HG02571 (cell line): ENCODE results near the gene SLC38A1.
"Not testable (repeated sequence)": the region's sequence is repeated elsewhere in the genome, so short reads cannot be mapped to it uniquely, and the experiment has no call there.

Experiments
- ATAC-seq: cut with Tn5 transposase; IDR thresholded peaks from one replicate; pipeline ENCODE4 v1.9.1; 2021; ENCODE audit warnings: mild to moderate bottlenecking, moderate library complexity; ENCODE audit not compliant: unreplicated experiment

Gene SLC38A1

DNA sequence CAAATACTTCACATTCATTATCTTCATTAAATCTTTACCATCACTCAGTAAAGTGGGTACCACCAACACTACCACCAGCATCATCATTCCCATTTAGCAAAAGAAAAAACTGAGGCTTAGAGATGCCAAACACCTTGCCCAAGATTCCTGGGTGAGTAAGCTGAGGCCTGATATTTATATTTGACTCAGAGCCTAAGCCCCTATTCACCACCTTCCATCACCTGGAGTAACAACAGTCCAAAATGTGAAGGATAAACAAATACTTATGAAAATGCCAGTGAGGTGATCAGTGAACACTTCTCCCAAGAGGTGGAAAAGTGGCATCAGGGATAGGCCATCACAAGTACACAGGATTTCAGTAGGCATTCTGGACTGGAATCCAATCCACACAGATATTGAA, 3.7 kb downstream of the SLC38A1 start:
- ATAC-seq = no peak

DNA sequence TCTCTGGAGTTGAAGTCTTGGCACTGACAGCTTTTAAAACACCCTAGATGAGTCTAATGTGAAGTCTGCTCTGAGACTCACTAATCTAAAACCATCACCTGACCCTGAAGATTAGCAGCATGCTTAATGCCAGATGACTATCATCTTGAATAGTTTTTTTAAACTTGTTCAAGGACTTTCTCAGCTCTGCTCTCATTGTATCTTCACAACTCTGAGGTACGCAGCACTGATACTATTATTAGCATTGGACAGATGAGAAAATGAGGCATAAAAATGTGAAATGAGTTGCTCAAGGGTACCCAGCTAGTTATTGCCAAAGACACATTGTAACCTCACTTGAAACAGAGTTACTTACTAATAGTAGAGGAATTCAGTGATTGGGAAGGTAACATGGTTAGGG, 4.8 kb downstream of the SLC38A1 start:
- no peak for ATAC-seq

DNA sequence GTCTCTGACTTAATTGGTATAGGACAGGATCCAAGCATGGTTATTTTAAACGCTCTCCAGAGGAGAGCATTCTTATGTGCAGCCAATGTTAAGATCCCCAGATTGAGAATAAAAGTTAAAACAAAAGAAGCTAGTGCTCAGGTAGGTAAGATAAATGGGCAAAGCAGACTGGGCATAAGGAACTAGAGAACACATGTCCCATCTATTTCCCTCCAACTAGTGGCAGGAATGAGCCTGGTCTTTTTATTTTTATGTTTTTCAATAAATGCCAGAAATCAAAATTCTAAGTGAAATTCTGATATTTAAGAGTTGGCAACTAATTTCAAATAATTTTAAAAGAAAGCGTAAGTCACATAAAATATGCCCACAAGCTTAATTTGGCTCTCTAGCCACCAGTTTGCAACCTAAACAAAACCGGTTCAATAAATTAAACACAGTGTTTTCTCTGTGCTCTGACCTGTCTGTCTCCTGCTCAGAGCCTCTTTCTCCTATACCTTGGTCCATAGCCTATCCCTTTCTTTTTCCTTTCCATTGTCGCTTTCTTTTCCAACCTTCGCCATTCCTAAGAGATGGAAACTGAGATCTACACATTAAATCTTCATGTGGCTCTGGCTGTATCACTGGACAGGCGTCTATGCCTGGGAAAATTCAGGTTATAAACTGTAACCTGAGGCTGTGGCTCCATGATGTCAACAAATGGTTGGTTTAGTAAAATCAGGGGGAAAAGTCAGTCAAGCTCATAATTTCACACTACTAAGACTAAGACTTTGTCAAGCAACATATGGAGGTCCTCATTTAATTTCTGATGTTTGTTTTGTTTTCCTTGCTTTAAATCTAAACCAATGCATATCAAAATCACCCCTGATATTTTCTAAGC, 5.5 kb downstream of the SLC38A1 start:
- ATAC-seq = no peak

DNA sequence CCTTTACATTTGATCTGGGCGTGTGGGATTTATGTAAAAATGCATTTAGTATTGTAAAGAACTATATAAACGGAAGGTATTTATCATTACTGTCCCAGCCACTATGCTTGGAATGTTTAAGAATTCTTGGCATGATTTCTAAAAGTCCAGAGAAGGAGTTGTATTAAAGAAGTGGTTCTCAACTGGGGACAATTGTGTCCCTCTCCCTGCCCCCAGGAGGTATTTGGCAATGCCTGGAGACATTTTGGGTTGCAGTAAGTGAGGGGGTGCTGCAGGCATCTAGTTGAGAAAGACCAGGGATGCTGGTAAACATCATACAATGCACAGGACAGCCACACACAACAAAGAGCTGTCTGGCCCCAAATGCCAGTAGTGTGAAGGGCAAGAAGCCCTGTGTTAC, 7.2 kb downstream of the SLC38A1 start:
- no peak for ATAC-seq

DNA sequence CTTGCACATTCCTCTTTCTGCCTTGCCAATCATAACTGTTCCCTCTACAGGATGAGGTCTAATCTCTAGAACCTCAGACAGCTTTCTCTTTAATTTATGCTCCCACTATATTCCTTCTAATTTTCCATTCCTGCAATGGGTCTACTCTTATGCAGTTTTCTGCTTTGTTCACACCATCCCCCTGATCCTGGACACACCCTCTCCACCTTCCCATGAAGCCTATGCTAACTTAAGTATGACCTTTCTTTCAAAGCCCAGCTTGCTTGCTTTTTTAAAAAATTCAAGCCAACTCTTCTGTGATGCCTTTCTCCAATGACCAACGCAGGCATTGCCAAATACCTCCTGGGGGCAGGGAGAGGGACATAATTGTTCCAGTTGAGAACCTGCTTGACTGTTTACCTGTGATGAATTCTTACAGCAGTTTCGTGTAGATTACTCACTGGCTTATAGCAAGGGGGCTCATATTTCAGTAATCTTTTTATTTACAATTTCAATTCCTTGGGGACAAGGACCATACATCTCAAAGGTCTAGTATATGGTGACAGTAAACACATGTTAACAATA, 7.8 kb downstream of the SLC38A1 start:
- ATAC-seq = no peak

DNA sequence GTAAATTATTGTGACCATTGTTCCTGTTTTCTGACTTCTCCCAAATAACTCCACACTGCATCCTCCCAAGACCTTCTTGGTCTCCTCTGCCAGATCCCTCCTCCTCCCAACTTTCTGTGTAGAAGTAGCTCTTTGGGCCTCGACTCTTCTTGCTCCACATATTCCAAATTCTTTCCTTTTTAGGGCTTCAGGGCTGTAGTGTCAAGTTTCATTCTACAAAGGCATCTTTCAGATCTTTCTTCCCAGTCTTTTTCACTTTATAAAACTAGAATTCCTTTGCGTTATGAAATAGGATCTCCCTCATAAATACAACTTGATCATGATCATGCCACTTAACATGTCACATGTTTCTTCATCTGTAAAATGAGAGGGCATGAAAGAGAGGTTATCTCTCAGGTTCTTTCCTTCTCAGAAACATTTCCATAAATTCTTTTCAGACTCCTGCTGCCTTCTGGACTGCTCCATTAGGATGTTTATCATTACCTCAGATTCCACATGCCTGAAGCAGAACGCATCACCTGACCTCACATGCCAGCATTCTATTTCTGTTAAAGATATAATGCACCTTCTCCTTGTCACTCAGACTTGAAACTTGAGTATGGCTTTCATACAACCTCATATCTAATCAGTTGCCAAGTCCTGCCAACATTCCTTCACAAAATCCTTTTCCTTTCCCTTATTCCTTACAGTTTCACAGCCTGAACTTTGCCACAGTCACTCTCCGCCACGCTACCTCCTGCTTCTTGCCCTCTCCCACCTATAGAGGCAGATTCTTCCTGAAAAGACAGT, 8.5 kb downstream of the SLC38A1 start:
- ATAC-seq = no peak

DNA sequence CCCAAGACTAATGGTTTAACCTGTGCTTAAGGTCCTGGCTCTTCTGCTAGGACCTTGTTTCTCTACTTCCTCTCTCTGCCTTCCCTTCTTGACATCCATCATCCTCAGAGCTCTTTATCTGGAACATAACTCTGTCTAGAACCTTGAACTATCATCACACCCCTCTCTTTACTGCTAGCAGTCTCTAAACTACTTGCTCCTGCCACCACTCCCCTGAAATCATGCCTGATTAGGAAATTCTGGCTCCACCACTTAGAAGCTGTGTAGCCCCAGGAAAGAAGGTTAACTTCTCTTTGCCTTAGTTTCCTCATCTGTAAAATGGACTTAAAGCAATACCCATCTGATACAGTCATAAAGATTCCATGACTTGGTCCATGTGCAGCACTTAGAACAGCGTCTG, 9.1 kb downstream of the SLC38A1 start:
- ATAC-seq = no peak

DNA sequence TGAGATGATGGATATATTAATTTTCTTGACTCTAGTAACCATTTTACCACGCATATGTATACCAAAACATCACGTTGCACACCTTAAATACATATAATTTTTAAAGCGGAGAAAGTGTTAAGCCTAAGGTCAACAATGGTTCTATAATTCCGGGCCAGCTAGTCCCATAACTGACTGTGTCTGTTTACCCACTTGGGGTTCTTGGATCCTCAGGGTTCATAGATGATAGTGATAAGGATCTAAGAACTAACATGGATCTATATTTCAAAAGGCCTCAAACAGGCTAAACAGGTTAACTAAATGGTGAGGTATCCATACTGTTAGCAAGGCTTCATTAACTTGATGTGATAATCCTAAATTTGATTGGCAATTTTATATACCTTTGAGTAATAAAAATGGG, 9.8 kb downstream of the SLC38A1 start:
- no peak for ATAC-seq

DNA sequence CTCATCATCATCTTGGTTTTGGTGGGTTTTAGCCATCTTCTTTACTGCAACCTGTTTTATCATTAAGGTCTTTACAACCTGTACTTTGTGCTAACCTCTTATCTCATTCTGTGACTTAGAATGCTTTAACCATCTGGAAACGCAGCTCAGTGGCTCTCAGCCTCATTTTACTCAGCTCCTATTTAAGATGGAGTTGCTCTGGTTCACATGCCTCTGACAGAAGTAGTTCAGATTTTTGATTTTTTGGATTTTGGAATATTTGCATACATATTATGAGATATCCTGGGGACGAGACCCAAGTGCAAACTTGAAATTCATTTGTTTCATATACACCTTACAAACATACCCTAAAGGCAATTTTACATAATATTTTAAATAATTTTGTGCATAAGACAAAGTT, 10.7 kb downstream of the SLC38A1 start:
- ATAC-seq = no peak

DNA sequence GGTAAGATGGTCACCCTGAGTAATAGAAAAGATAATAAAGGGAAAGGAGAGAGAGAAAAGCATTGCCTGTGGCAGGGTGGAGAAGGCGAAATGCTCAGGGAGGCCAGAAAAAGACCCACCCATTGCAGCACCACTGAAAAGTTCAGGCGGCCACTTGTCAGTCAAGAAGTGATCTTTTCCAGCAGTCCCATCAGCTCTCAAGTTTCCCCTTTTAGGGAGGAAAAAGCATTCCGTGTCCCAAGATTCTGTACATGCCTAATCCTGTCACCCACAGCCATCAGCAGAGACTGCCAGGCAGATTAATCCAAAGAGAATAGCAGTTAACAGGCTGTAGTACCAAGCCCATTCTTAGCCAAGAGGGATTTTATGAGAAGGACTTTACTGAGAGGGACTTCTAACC, 11.9 kb downstream of the SLC38A1 start:
- no peak for ATAC-seq

DNA sequence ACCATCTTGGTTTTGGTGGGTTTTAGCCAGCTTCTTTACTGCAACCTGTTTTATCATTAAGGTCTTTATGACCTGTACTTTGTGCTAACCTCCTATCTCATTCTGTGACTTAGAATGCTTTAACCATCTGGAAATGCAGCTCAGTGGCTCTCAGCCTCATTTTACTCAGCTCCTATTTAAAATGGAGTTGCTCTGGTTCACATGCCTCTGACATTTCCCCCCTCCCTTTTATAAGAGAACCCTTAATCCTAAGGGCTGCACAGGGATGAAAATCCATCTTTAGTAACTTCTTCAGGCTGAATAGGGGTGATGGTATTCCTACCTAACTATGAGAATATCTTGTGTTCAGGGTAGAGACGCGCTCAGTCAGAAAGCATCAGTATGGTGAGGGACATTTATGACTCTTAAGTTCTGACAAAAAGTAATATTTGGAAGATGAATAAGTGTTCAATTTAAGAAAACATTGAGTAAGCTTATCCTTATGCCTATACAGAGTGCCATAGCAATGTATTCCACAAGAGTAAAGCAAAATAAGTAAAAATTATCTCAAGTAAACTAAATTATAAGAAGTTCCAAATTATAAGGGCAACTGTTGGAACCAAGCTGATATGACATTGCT, 15.2 kb downstream of the SLC38A1 start:
- no peak for ATAC-seq

DNA sequence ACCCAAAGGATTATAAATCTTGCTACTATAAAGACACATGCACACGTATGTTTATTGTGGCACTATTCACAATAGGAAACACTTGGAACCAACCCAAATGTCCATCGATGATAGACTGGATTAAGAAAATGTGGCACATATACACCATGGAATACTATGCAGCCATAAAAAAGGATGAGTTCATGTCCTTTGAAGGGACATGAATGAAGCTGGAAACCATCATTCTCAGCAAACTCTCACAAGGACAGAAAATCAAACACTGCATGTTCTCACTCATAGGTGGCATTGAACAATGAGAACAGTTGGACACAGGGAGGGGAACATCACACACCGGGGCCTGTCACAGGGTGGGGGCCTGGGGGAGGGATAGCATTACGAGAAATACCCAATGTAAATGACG, 16.8 kb downstream of the SLC38A1 start:
- not testable (repeated sequence) for ATAC-seq

DNA sequence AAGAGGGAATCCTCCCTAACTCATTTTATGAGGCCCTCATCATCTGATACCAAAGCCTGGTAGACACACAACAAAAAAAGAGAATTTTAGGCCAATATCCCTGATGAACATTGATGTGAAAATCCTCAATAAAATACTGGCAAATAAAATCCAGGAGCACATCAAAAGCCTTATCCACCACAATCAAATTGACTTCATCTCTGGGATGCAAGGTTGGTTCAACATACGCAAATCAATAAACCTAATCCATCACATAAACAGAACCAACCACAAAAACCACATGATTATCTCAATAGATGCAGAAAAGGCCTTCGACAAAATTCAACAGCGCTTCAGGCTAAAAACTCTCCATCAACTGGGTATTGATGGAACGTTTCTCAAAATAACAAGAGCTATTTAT, 18.9 kb downstream of the SLC38A1 start:
- not testable (repeated sequence) for ATAC-seq

DNA sequence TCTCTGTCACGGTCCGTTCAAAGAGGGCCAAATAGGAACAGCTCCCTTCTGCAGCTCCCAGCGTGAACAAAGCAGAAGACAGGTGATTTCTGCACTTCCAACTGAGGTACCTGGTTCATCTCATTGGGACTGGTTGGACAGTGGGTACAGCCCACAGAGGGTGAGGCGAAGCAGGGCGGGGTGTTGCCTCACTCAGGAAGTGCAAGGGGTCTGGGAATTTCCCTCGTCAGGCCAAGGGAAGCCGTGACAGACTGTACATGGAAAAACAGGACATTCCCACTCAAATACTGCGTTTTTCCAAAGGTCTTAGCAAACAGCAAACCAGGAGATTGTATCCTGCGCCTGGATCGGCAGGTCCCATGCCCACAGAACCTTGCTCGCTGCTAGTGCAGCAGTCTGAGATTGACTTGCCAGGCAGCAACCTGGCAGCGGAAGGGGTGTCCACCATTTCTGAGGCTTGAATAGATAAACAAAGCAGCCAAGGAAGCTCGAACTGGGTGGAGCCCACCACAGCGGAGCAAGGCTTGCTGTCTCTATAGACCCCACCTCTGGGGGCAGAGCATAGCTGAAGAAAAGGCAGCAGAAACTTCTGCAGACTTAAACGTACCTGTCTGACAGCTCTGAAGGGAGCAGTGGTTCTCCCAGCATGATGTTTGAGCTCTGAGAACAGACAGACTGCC, 22.7 kb downstream of the SLC38A1 start:
- ATAC-seq = no peak

DNA sequence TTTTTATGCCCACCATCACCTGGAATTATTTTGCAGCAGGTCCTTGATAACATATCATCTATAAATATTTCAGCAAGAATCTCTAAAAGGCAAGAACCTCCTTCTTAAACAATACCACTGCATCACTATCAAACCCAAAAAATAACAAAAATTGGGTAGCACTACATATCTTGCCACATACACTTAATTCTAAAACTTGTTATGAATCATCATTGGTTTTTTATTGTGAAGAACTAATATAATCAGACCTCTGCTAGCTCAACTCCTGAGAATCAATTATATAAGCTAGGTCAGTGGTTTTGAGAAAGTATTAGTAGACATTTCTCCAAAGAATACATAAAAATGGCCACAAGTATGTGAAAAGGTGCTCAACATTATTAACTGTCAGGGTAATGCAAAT, 23.8 kb downstream of the SLC38A1 start:
- no peak for ATAC-seq

DNA sequence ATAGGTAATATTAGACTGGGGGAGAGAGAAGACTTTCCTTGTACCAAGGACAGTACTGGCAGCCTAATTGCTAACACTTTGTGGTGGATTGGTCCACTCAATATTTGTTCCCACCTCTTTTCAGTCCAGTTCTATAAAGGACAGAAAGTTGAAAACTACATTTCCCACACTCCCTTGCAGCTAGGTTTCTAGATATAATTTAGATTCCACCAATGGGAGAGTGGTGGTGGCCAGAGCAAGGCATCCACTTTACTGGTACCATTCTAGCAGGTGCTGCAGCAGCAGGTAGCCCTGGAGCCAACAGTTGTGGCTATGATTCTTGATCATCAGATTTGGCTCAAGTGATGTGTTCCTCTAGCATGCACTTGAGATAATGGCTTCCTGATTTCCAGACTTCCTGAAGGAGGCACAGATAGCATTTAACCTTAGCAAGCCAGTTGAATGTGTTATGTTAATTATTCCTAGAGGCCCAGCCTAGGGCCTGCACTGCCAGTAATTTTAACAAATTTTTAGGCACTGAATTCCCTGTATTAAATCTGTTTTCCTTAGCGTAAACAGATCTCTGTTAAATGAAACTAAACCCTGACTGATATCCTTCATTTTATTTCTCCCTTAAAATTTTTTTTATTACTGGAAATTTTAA, 24.4 kb downstream of the SLC38A1 start:
- no peak for ATAC-seq

DNA sequence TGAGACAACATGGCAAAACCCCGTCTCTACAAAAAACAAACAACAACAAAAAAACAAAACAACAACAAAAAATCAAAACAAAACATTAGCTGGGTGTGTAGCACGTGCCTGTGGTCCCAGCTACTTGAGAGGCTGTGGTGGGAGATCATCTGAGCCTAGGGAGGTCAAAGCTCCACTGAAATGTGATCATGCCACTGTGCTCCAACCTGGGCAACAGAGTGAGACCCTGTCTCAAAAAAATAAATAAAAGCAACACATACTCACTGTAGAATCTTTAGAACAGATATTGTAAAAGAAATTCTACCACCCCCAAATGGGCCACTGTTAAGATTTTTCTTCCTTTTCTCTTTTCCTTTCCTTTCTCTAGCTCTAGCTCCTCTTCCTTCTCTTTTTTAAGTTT, 26.3 kb downstream of the SLC38A1 start:
- no peak for ATAC-seq

DNA sequence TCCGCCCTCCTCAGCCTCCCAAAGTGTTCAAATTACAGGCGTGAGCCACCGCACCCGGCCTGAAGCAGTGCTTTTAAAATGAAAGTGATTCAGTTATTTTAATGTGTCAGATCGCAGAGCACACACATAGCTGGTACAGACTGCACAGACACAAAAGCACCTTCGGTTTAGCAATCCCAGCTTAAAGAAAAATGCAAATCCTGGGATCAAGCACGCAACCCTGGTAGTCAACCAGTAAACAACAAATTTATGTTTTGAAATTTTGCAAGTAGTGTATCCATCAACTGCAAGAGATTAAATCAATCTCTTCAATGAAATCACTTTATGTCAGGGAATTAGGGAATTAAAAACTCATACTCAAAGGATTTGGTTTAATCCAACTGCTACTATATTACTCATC, 28.4 kb downstream of the SLC38A1 start:
- no peak for ATAC-seq

DNA sequence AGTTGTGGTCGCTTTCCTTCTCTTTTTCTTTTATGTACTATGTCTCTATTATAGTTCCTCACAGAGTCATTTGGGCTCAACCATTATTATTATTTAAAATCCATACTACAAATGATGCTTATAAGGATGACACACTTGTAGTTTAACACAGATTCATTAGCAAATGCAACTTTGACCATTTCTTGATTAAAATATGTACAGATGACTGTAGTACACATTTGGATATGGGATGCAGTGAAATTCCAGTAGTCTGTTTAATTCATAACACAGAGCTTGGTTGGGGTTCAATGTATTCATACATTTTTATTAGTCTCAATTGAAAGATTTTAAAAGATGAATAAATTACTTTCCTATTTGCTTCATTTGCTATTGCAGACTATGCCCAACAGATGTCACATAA, 30.0 kb downstream of the SLC38A1 start:
- ATAC-seq = no peak

DNA sequence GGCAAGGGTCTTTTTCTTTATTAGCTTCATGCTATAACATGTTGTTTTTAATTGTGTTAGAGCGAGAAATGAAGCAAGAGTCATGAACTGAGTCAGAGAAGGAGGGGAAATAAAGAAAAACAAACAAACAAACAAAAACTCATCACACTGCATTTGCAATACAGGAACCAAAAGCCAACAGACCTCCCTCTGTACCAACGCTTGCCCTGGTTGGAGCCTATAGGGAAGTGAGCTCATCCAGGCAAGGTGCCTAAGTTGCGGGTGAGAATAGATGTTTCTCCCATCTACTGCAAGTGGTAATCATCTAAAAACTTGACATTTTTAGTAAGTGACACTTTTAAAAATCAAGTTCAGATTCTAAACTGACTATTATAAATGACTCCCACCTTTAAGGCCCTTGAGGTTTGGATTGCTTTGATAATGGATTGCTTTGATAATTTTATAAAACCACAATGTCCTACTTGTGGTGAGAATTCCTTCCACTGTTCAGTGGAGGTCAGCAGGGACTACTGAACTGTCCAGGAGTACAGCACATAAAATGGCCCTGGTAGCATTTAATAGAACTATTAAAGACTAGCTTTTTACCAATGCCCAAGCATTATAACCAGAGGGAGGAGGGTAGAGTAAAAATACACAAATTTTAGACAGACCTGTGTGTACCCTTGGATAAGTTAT, 31.3 kb downstream of the SLC38A1 start:
- no peak for ATAC-seq
